GM12891 (cell line): ENCODE data around the gene GNG2.

Source experiments
- POLR2A ChIP-seq: IDR thresholded peaks from 2 replicates; pipeline ENCODE4 v1.6.1; 2011; ENCODE audit warnings: low read depth, low read length, control low read depth
- TAF1 ChIP-seq: IDR thresholded peaks from 2 replicates; pipeline ENCODE4 v1.6.1; 2011; ENCODE audit warnings: low read depth, low read length, control low read depth

GRCh38 chr14:51972566-51972965 lies 112.2 kb downstream of the GNG2 start:
- TF ChIP-seq POLR2A: no peak
- TF ChIP-seq TAF1: no peak
